ENCODE measurements around the gene PLA2G15.

GRCh38 chr16:68215302-68215701 lies 29.9 kb upstream of the PLA2G15 start:
- TF ChIP-seq CTCF (tag by site-specific recombination; IDR thresholded peaks at IDR 0.05) (no peak), ZBTB8A (tag by site-specific recombination; IDR thresholded peaks at IDR 0.05) (no peak), ELK4 (IDR thresholded peaks at IDR 0.05; ENCODE audit: borderline replicate concordance, low read depth, low read length) (no peak), ZFP69B (tag by site-specific recombination; IDR thresholded peaks at IDR 0.05) (no peak), SP2 (tag by site-specific recombination; IDR thresholded peaks at IDR 0.05) (no peak), SETDB1 (IDR thresholded peaks at IDR 0.05; ENCODE audit: insufficient read length, low read length) (no peak)

Data from HEK293 (cell line).